ENCODE measurements around the gene DSG4. TPM values are rescaled to one million over a fixed set of nuclear protein-coding genes. Genes with fewer than 3 reads are reported as not detected.
"Not testable (repeated sequence)": the region's sequence is repeated elsewhere in the genome, so short reads cannot be mapped to it uniquely, and the experiment has no call there.

Gene DSG4
- total RNA-seq: not detected
- not detected for polyA plus RNA-seq

GRCh38 chr18:31376477-31376876 lies at the start of gene DSG4:
TSS of gene DSG4 (plus strand) at chr18:31376777. CDS start at chr18:31376912, 135 bp downstream.
- Mint-ChIP-seq H3K27me3 (no peaks in the 10 kb centered on the region), H3K36me3 (no peaks in the 10 kb centered on the region), H3K9me3 (peaks cover 0 to 19% (median 4%) of the 10 kb centered on the region in 5 donors), H3K27ac (no peak within 1 kb of the TSS), H3K4me1 (no peaks in the 10 kb centered on the region), H3K4me3 (no peak within 1 kb of the TSS)
- Histone ChIP-seq H3K27ac (ENCODE audit: low read depth, low read length) (no peak within 1 kb of the TSS), H3K9me3 (ENCODE audit: low read length) (no peaks in the 10 kb centered on the region), H3K36me3 (ENCODE audit: insufficient read depth, low read length) (no peaks in the 10 kb centered on the region), H3K4me3 (ENCODE audit: low read length) (no peak within 1 kb of the TSS), H3K4me1 (ENCODE audit: insufficient read depth, low read length) (no peaks in the 10 kb centered on the region), H3K27me3 (ENCODE audit: insufficient read depth, low read length, poor library complexity, severe bottlenecking) (no peaks in the 10 kb centered on the region)
- POLR2A ChIA-PET: no interaction called here
- CTCF ChIA-PET: no interaction called here
- no peak for DNase-seq

- Histone ChIP-seq H3K4me3 (ENCODE audit: low read length) (no peak overlapping the region), H3K27ac (ENCODE audit: low read depth, low read length) (no peak overlapping the region), H3K4me1 (ENCODE audit: insufficient read depth, low read length) (no peaks in the 10 kb centered on the region), H3K36me3 (ENCODE audit: insufficient read depth, low read length) (no peaks in the 10 kb centered on the region), H3K27me3 (ENCODE audit: insufficient read depth, low read length, poor library complexity, severe bottlenecking) (no peaks in the 10 kb centered on the region), H3K9me3 (ENCODE audit: low read length) (no peaks in the 10 kb centered on the region)
- no peak overlapping the region for H3K4me3 Mint-ChIP-seq
- peaks cover 0 to 4% (median 2%) of the 10 kb centered on the region in 5 donors for H3K9me3 Mint-ChIP-seq
- H3K36me3 Mint-ChIP-seq: no peaks in the 10 kb centered on the region
- no peaks in the 10 kb centered on the region for H3K4me1 Mint-ChIP-seq
- no peaks in the 10 kb centered on the region for H3K27me3 Mint-ChIP-seq
- POLR2A ChIA-PET: no interaction called here
- no peak for DNase-seq
- CTCF ChIA-PET: no interaction called here
- H3K27ac Mint-ChIP-seq: no peak overlapping the region
Measured at GRCh38 chr18:31329787-31330438, 46.7 kb upstream of the DSG4 start.

GRCh38 chr18:31343454-31343853 lies 33.1 kb upstream of the DSG4 start:
- ChIA-PET POLR2A (no interaction called here), CTCF (no interaction called here)
- H3K4me3 ChIP-seq (ENCODE audit: low read length): no peak overlapping the region

GRCh38 chr18:31353336-31353735 lies 23.2 kb upstream of the DSG4 start:
- H3K4me3 ChIP-seq (ENCODE audit: low read length); H3K27me3 ChIP-seq (ENCODE audit: insufficient read depth, low read length, poor library complexity, severe bottlenecking); H3K4me1 Mint-ChIP-seq; H3K4me3 Mint-ChIP-seq; DNase-seq; CTCF ChIA-PET; POLR2A ChIA-PET; H3K36me3 Mint-ChIP-seq; H3K36me3 ChIP-seq (ENCODE audit: insufficient read depth, low read length); H3K9me3 ChIP-seq (ENCODE audit: low read length); H3K27ac ChIP-seq (ENCODE audit: low read depth, low read length); H3K4me1 ChIP-seq (ENCODE audit: insufficient read depth, low read length); H3K27ac Mint-ChIP-seq; H3K9me3 Mint-ChIP-seq; H3K27me3 Mint-ChIP-seq: not testable (repeated sequence)

More at GRCh38 chr18:31343454-31343853, 33.1 kb upstream of the DSG4 start:
- no peaks in the 10 kb centered on the region for H3K27me3 ChIP-seq (ENCODE audit: insufficient read depth, low read length, poor library complexity, severe bottlenecking)
- H3K4me1 ChIP-seq (ENCODE audit: insufficient read depth, low read length): no peaks in the 10 kb centered on the region
- H3K27ac Mint-ChIP-seq: no peak overlapping the region
- peaks cover 0 to 26% (median 9%) of the 10 kb centered on the region in 5 donors for H3K9me3 Mint-ChIP-seq
- no peaks in the 10 kb centered on the region for H3K36me3 ChIP-seq (ENCODE audit: insufficient read depth, low read length)
- H3K9me3 ChIP-seq (ENCODE audit: low read length): no peaks in the 10 kb centered on the region
- H3K36me3 Mint-ChIP-seq: no peaks in the 10 kb centered on the region
- H3K27ac ChIP-seq (ENCODE audit: low read depth, low read length): no peak overlapping the region
- H3K27me3 Mint-ChIP-seq: peaks cover 0 to 4% of the 10 kb centered on the region in 2 donors
- H3K4me1 Mint-ChIP-seq: no peaks in the 10 kb centered on the region
- no peak for DNase-seq
- H3K4me3 Mint-ChIP-seq: no peak overlapping the region

- POLR2A ChIA-PET: no interaction called here
Measured at GRCh38 chr18:31354990-31355389, 21.6 kb upstream of the DSG4 start.

GRCh38 chr18:31356025-31356424 lies 20.6 kb upstream of the DSG4 start:
- ChIA-PET CTCF (no interaction called here), POLR2A (interaction anchor here (0.5 kb wide), 1 partner anchor 1576 kb away, joined by 3 read pairs; no protein-coding TSS in a partner anchor)
- H3K27me3 Mint-ChIP-seq: no peaks in the 10 kb centered on the region
- Histone ChIP-seq H3K4me3 (ENCODE audit: low read length) (no peak overlapping the region), H3K27ac (ENCODE audit: low read depth, low read length) (no peak overlapping the region), H3K27me3 (ENCODE audit: insufficient read depth, low read length, poor library complexity, severe bottlenecking) (no peaks in the 10 kb centered on the region), H3K36me3 (ENCODE audit: insufficient read depth, low read length) (no peaks in the 10 kb centered on the region), H3K9me3 (ENCODE audit: low read length) (no peaks in the 10 kb centered on the region), H3K4me1 (ENCODE audit: insufficient read depth, low read length) (no peaks in the 10 kb centered on the region)
- H3K4me3 Mint-ChIP-seq: no peak overlapping the region
- no peaks in the 10 kb centered on the region for H3K36me3 Mint-ChIP-seq
- H3K27ac Mint-ChIP-seq: no peak overlapping the region
- no peak for DNase-seq
- H3K9me3 Mint-ChIP-seq: peaks cover 3 to 7% (median 5%) of the 10 kb centered on the region in 5 donors
- H3K4me1 Mint-ChIP-seq: no peaks in the 10 kb centered on the region

More at GRCh38 chr18:31354990-31355389, 21.6 kb upstream of the DSG4 start:
- Histone ChIP-seq H3K27me3 (ENCODE audit: insufficient read depth, low read length, poor library complexity, severe bottlenecking) (no peaks in the 10 kb centered on the region), H3K36me3 (ENCODE audit: insufficient read depth, low read length) (no peaks in the 10 kb centered on the region), H3K4me3 (ENCODE audit: low read length) (no peak overlapping the region), H3K9me3 (ENCODE audit: low read length) (no peaks in the 10 kb centered on the region), H3K4me1 (ENCODE audit: insufficient read depth, low read length) (no peaks in the 10 kb centered on the region), H3K27ac (ENCODE audit: low read depth, low read length) (no peak overlapping the region)
- no peak overlapping the region for H3K4me3 Mint-ChIP-seq
- H3K36me3 Mint-ChIP-seq: no peaks in the 10 kb centered on the region
- DNase-seq: no peak
- no peaks in the 10 kb centered on the region for H3K4me1 Mint-ChIP-seq
- H3K27ac Mint-ChIP-seq: no peak overlapping the region
- H3K9me3 Mint-ChIP-seq: peaks cover 3 to 7% (median 5%) of the 10 kb centered on the region in 5 donors
- CTCF ChIA-PET: no interaction called here
- H3K27me3 Mint-ChIP-seq: no peaks in the 10 kb centered on the region

- H3K4me1 Mint-ChIP-seq: no peaks in the 10 kb centered on the region
- peaks cover 0 to 13% (median 5%) of the 10 kb centered on the region in 5 donors for H3K9me3 Mint-ChIP-seq
- ChIA-PET POLR2A (no interaction called here), CTCF (no interaction called here)
- no peaks in the 10 kb centered on the region for H3K36me3 Mint-ChIP-seq
- Histone ChIP-seq H3K4me3 (ENCODE audit: low read length) (no peak overlapping the region), H3K36me3 (ENCODE audit: insufficient read depth, low read length) (no peaks in the 10 kb centered on the region), H3K27ac (ENCODE audit: low read depth, low read length) (no peak overlapping the region), H3K27me3 (ENCODE audit: insufficient read depth, low read length, poor library complexity, severe bottlenecking) (no peaks in the 10 kb centered on the region), H3K4me1 (ENCODE audit: insufficient read depth, low read length) (no peaks in the 10 kb centered on the region), H3K9me3 (ENCODE audit: low read length) (no peaks in the 10 kb centered on the region)
- no peaks in the 10 kb centered on the region for H3K27me3 Mint-ChIP-seq
- H3K27ac Mint-ChIP-seq: no peak overlapping the region
- no peak for DNase-seq
- no peak overlapping the region for H3K4me3 Mint-ChIP-seq
Measured at GRCh38 chr18:31364190-31364589, 12.4 kb upstream of the DSG4 start.

- no peak overlapping the region for H3K4me3 Mint-ChIP-seq
- no peak overlapping the region for H3K4me3 ChIP-seq (ENCODE audit: low read length)
- no peak overlapping the region for H3K27ac Mint-ChIP-seq
- ChIA-PET CTCF (no interaction called here), POLR2A (no interaction called here)
- no peaks in the 10 kb centered on the region for H3K27me3 ChIP-seq (ENCODE audit: insufficient read depth, low read length, poor library complexity, severe bottlenecking)
- no peak for DNase-seq
- H3K27ac ChIP-seq (ENCODE audit: low read depth, low read length): no peak overlapping the region
- no peaks in the 10 kb centered on the region for H3K36me3 Mint-ChIP-seq
- no peaks in the 10 kb centered on the region for H3K4me1 Mint-ChIP-seq
- no peaks in the 10 kb centered on the region for H3K4me1 ChIP-seq (ENCODE audit: insufficient read depth, low read length)
- H3K9me3 Mint-ChIP-seq: peaks cover 0 to 6% (median 0%) of the 10 kb centered on the region in 5 donors
- H3K9me3 ChIP-seq (ENCODE audit: low read length): no peaks in the 10 kb centered on the region
- H3K27me3 Mint-ChIP-seq: no peaks in the 10 kb centered on the region
- no peaks in the 10 kb centered on the region for H3K36me3 ChIP-seq (ENCODE audit: insufficient read depth, low read length)
Measured at GRCh38 chr18:31369478-31369877, 7.1 kb upstream of the DSG4 start.
